Measurements from ENCODE around the gene TBX3.
A peak's percentile ranks its signal among the peaks of the same experiment; 100 is the strongest.
"Not testable (repeated sequence)": the region's sequence is repeated elsewhere in the genome, so short reads cannot be mapped to it uniquely, and the experiment has no call there.

The TBX3 gene

DNA sequence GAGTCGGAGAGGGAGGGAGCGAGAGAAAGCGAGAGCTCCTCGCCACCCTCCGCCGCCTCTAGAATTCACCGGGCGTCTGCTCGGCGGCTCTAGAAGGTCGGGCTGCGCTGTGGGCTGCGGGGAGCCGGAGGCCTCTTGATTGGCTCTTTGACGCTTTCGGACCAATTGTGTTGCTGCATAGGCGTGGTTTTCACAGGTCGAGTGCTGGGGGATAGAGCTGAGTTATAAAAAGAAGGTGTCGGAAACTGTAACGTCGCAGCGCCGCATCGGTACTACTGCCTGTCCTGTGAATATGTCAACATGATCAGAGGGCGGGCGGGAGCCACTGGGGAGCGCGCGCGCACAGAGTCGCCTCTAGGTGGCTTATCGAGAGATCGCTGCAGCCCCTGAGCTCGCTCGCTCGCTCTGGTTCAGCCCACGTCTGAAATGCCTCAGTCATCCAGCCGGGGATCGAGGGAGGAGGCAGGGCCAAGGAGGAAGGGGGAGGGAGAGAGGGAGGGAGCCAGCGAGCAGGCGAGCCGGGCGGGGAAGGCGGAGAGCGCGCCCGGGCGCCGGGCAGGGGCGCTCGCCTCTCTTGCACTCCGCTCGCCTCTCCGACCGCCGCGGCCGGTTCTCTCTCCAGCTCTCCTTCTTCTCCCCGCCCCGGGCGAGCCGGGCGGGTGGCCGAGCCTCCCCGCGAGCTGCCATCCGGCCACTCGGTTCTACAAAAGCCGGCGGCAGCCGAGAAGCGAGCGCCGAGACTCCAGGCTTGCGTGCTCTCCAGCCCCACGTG is at the start of gene TBX3:
TBX3 (minus strand) TSS at position 78 of the 772 bp plus-strand sequence. CDS start 975 bp downstream, outside the sequence.
- peak; percentile 78 for DNase-seq

DNA sequence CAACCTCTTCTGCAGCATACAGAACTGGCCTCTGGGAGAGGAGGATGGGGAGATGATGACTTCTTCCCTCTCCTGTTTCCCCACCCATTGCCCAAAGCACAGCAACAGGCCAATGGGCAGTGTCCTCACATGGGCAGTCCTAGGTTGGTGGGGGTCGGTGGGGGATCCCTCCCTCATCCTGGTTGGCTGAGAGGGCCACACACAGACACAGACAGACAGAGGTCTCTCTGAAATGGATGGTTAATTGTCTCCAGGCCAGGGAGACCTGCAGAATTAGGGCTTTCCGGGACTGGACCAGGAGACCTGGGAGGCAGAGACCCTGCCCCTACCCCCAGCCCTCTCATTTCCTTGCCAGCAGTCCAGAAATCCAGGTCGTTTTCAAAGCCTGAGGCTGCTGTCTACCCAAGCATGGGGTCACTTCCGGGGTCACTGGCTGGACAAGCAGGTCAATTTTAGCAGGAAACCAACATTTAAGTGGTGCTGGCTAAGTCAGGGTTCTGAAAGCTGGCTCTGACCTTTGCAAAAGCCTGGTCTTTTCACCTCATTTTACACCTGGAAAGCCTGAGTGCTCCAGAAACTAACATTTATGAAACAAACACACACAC is 48.6 kb upstream of the TBX3 start:
- DNase-seq: no peak

DNA sequence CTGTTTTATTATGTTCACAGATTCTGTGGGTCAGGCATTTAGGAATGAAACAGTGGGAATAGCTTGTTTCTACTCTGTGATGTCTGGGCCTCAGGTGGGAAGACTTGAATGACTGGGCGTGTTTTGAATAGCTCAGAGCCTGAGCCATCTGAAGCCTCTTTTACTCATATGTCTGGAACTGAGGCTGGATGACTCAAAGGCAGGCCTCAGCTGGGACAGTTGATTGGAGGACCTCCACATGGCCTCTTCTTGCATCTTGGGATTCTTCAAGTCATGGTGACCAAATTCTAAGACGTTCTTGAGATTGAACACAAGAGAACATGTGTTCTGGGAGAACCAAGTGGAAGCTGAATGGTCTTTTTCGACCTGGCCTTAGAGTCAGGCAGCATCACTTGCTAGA is 45.8 kb upstream of the TBX3 start:
- DNase-seq: no peak

DNA sequence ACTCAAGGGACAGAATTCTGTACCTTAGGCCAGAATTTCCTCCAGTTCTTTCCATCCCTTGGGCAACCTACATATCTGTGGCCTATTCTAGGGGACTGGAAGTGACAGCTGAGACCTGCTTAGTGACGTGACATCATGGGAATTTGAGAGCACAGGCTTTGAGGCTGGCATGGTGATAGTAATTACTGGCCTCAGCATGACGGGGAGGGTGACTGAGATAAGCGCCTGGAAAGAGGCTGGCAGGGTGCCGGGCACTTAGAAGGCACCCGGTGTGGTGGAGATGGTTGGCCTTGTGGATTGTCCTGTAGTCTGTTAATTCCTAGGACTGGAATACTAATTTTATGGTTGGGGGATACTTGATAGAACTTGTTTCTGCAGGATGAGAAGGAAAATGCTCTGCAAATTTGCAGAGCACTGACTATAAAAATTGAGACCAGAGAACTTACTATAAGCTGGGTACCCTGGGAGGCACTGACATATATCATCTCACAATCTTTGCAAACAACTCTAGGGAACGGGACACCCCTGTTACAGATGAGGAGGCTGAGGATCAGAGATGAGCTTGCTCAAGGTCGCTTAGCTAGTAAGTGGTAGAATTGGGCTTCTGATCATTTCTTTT is 42.2 kb upstream of the TBX3 start:
- no peak for DNase-seq

DNA sequence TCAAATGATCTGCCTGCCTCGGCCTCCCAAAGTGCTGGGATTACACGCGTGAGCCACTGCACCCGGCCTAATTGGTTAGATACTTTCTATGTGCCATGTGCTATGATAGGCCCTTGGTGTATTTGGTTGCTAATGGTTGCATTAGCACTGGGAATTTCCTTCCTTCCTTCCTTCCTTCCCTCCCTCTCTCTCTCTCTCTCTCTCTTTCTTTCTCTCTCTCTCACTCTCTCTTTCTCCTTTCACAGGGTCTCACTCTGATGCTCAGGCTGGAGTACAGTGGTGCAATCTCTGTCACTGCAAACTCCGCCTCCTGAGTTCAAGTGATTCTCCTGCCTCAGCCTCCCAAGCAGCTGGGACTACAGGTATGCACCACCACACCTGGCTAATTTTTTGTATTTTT is 38.2 kb upstream of the TBX3 start:
- not testable (repeated sequence) for DNase-seq

DNA sequence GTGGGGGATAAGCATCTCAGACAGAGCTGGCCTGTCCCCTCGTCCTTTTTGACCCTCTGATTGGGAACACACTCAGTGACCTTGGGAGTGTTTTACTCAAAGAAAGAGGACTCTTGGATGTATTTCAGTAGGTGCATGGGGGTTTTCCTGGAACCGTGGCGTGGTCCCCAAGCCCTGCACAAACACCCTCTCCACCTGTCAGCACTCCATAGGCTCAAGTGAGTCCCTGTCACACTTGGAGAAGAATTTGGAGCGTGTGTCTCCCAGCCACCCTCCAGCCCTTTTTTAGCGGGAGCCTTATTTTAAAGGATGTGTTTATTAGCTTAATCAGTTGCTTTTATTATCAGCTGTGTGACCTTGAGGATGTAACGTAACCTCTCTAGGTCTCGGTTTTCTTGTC is 37.3 kb upstream of the TBX3 start:
- DNase-seq: no peak

DNA sequence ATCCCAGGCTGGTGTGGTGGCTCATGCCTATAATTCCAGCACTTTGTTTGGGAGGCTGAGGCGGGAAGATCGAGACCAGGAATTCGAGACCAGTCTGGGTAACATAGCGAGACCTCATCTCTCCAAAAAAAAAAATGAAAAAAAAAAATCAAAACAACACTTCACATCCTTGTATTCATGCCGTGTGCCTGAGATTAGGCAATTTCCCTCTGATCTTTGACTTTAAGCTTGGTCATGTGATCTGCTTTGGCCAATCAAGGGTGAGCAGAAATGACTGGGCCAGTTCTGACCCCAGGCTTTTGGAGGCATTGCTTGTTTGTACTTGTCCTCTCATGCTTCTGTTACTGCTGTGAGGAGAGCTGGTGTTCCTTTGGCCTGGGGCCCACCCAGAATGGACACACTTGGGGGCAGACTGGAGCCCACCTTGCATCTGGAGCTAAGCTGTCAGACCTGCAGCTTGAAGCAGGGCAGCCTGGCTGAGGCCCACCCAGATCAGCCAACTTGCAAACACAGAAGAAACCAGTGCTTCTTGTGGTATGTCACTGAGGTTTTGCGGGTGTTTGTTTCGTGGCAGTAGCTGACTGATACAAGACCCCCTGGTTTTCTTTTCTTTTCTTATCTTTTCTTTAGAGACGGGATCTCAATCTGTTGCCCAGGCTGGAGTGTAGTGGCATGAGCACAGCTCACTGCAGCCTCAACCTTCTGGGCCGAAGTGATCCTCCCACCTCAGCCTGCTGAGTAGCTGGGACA is 29.7 kb upstream of the TBX3 start:
- DNase-seq: no peak

DNA sequence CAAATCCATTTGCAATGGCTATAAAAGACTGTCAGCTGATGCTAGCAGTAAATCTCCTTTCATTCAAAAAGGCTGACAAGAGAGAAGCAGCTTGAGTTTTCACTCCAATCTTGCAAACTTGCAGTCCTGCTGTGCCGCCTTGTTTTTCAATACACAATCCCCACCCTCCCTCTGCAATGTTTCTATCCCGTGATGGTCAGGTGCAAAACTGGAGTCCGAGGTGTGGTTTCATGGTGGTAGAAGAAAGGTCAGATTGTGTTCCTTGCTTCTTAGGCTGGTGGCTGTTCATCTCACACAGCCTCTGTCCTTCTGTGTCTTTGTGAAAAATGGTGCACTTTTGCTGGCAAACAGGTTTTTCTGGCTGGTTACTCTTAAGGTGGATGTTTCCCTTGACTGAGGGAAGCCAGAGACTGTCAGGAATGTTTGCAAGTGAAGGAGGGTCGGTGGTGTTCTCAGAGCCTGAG is 27.7 kb upstream of the TBX3 start:
- no peak for DNase-seq

DNA sequence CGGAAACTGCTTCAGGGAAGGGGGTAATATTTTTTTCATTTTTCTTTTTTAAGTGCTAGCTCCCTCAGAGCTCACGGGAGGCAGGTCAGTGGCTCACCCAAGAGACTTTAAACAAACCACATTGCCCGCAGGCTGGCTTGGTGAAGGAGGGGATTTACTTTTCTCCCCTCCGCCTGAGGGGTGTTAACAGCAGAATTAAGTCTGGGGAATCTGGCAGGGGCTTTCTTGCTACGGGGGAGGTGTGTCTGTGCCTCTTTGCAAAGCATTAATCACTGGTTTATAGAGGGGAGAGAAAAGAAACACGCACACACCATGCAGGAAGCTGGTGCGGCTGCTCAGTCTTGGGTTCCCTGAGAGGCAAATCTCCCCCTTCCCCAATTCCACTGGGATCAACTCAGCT is 26.2 kb upstream of the TBX3 start:
- DNase-seq: no peak

DNA sequence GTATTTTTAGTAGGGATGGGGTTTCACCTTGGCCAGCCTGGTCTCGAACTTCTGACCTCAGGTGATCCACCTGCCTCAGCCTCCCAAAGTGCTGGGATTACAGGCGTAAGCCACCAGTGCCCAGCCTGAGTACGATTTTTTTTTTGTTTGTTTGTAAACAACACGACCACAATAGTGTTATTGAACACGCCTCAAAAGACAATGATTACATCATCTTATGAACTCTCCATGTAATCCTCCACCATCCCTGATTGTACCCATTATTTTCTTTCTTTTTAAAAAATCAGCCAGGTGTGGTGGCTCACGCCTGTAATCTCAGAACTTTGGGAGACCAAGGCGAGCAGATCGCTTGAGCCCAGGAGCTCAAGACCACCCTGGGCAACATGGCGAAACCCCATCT is 25.1 kb upstream of the TBX3 start:
- DNase-seq: no peak

DNA sequence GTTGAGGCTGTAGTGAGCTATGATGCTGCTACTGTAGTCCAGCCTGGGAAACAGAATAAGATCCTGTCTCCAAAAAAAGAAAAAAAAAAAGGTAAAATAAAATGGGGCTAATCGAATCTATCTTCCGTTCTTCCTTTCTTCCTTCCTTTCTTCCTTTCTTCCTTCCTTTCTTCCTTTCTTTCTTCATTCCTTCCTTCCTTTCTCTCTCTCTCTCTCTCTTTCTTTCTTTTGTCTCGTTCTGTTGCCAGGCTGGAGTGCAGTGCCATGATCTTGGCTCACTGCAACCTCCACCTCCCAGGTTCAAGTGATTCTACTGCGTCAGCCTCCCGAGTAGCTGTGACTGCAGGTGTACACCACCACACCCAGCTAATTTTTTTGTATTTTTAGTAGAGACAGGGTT is 24.6 kb upstream of the TBX3 start:
- not testable (repeated sequence) for DNase-seq

DNA sequence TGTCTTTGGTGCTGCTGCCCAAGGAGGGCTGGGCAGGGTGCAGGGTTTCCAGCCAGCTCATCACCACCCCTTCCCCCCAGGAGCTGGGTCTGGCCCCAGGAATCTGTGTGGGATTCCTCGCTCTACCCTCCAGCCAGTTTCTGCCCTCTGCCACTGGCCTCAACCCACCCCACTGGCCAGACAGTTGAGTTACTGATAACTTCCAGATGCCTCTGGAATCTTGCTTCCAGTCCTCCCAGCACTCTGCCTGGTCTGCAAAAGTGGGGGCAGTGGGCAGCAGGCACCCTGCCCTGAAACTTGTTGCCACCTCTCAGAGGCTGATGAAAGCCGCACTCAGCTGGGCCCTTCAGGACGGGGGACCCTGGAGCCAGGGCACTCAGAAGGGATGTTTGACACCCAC is 20.1 kb upstream of the TBX3 start:
- no peak for DNase-seq

DNA sequence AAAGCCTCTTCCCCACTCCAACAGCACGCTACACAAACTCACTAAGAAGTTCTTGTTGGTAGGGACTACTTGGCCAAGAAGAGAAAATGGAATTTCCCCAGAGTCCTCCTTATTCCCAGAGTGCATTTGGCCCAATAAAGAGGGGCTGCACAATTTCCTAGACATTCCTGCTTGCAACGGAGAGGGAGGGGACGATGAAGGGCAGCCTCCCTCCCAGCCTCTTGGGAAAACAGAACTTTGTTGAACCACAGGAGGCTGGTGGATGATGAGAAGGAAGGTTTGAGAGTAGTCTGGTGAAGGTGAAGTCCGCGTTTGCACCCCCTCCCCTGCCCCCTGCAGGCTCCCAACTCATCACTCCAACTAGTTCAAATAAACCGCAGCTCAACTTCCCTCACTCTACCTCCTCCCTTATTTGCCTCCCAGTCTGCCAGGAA is 19.1 kb upstream of the TBX3 start:
- no peak for DNase-seq

DNA sequence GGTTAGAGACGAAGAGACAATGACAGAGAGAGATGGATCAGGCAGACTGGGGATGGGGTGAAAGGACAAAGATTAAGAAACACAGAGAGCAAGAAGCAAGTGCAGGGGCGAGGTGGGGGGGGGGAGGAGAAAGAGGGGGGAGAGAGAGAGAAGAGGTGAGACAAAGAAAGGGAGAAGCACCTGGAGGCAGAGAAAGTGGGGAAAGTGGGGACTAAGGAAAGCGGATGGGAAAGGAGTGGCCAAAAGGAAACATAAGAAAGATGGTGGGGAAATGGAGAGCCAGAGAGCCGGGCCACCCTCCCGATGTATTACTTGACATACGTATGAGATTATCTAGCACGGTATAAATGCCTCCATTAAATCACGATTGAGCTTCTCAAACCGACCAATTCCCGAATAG is 18.5 kb upstream of the TBX3 start:
- no peak for DNase-seq

DNA sequence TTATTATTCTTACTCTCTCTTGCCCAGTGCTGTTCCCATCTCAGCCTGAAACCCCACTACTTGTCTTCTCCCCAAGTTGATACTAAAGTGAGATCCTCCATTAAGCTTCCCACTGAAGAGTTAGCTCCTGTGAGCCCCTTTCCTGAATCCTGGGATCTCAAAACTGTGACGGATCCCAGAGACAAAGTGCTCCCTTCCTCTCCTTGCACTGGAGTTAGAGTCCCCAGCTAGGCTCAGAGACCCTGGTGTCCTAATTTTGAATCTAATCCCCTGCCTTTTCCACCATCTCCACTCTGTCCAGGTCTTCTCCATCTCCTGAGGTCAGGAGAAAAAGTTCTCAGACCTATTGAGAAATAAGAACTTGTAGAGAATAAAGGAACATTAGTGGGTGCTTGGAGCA is 17.6 kb upstream of the TBX3 start:
- no peak for DNase-seq

DNA sequence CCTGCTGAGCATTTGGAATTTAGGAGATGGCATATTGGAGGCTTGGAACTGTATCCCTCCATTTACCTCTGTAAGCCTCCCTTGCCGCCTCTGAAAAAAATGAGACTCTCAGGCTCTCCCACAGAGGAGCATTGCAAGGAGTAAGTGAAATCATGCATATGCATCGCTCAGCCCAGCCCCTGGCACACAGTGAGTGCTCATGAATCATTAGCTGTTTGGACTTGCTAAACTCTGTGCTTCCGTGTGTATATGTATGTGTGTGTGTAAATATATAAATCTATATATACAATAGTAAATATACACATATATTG is 17.1 kb upstream of the TBX3 start:
- DNase-seq: no peak

DNA sequence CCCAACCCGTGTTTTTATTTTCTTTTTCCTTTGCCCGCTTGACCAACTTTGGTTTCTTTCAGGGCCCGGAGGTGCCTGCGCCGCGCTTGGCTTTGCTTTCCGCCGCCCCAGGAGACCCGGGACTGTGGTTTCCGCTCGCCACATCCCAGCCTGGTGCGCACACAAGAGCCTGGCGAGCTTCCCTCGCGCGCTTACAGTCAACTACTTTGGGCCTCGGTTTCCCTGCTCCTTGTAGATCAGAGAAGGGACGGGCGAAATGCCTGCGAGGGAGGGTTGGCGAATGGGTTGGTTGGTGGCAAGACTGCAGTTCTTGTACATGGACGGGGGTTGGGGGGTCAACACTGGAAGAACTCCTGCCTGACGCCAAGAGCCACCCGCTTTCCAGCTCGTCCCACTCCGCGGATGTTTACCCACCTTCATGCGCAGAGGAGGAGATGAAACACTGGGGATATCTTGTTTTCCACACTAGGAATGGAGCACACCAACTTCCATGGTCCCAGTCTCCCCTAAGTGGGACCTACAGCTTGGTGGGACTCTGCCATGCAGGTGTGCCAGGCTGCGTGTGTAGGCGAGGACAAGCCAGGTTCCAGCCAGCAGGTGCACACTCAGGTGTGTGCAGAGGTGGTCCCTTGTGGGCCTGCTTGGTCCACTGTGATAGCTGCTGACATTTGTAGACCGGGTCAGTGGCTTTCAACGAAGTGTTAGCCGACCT is 16.6 kb upstream of the TBX3 start:
- DNase-seq: no peak

DNA sequence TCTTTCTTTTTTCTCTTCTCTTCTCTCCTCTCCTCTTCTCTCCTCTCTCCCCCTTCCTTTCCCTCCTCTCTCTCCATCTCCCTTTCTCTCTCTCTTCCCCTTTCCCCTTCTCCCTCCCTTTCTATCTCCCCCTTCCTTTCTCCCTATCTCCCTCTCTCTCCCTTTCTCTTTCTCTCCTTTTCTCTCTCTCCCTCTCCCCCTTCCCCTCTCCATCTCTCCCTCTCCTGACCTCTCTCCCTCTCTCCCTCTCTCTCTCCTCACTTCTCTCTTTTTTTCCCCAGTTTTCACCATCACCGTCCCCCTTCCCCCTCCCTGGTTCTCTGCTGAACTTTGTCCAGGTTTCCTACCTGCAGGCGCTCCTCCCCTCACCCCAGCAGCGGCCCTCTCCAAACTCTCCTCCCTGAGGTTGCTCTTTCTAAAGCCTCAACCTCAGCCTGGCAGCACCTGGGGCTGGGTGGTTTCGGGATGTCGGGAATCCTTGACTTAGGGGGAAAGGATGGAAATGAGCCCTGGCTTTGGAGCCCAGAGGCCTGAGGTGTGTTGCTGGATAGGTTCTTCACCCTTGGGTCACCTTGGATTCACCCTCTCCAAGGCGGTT is 14.7 kb upstream of the TBX3 start:
- DNase-seq: no peak

DNA sequence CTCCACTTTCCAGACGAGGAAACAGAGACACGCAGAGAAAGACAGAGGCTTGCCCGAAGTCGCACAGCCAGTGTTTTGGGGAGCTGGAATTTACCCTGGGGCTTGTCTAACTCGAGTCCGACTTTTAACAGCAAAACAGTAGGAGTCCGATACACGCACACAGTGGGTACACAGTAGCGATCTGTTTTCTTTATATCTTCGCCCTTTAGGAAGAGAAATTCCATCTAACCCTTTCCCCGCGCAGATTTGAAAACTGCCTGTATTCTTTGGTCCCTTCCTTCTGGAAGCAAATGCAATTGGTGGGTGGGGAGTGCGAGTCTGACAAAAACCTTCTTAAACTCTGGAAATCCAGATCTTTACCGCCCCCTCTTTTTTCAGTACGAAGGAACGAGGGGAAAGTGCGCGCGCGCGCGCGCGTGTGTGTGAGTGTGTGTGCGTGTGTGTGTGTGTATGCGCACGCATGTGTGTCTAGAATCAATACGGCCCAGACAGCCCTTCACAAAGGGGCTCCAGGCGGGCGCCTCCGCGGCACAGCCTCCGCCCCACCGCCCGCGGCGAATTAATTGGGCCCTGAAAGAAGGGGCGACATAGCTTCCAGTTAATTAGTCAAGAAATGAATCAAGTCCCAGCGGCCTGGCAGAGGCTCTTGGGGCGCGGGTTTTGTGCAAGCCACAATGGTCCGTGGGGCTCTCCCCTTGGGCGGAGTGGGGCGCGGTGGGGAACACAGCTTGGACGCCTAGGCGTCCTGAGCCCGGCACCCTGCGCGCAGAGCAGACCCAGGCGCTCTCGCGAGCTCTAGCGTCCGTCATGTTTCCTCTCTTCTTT is 14.0 kb upstream of the TBX3 start:
- DNase-seq: no peak

DNA sequence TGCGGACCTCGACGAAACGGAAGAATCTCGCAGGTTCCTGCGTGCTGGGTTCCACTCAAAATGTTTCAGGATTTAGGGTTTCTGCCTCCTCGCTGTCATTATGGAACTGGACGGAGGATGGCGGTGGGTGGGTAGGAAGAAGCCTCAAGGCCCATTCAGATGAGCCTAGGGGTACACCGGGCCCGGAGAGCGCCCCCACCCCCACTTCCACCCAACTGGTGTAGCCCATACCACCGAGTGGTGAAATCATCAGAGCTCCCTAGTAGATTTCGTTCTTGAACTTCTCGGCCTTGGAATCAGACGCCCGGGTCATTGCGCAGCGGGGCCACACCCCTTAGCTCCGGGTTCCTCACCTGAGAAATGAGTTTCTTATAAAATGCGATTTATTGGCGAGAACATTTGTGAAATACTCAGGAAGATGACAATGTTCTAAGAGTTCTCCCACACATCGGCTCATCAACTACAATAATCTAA is 13.3 kb upstream of the TBX3 start:
- DNase-seq: no peak

DNA sequence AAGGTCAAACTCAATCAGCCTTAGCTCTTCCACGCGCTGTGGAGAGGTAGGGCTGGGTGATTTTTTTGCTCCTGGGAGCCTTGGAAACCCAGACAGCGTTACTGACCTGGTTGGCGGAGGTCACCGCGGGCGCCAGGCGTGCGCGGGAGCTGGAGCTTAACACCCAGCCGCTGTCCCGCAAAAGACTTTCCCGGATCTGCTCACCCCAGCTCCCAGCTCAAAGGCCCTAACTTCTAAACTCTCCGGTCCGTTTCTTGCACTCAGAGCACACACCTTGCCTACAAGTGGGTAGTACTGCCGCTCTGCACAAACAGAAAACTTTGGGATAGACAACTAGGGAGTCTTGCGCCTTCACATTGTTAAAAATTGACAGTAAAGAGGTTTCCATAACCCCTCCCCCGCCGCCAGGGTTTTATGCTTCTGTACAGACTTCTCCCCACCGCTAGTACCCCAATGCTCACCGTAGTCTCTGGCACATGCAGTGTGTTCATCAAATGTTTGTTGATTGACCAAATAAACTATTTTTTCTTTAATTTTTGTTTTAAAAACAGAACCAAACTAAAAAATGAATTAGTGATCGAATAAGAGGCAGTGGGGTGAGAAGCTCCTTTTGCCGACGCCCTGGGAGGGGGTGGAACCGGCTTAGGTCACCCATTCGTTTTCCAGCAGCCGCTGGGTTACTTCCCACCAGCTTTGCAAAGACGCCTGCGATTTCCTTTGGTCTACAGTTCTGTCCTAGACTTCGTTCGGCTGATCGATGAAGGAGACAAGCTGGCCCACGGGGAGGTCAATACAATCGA is 12.7 kb upstream of the TBX3 start:
- no peak for DNase-seq

Data from activated CD8-positive, alpha-beta memory T cell treated with anti-CD3 and anti-CD28 coated beads, Interleukin-2, amount 50 U/mL, for 48 hours (primary cell).